K562 (cell line): ENCODE results near the gene ITGA7. TPM values are rescaled to one million over a fixed set of nuclear protein-coding genes. Genes with fewer than 3 reads are reported as not detected.

Source experiments
- ATAC-seq: fragments of 200-7000 bp; cut with Tn5 transposase; 3 replicates; pipeline ENCODE4 v1.9.1; 2020; ENCODE audit warnings: moderate library complexity
- BruUV-seq: library from RNA; stranded (reverse); fragments of 400-500 nt; replicated peaks from 2 replicates; lab custom pipeline; 2021; lab: Mats Ljungman, UMichigan
- CTCF ChIA-PET: fragments of 300-600 bp; formaldehyde crosslinking; extraction: SDS; loops from one replicate; lab custom pipeline; 2021; ENCODE audit warnings: low intra/inter-chr PET ratio; lab: Yijun Ruan, JAX
- POLR2A ChIA-PET: fragments of 300-600, 350-650 bp; sonication (Branson Sonifier 250); formaldehyde crosslinking; extraction: SDS; loops from one replicate; lab custom pipeline; 2021; ENCODE audit warnings: antibody characterized with exemption, inconsistent platforms; lab: Yijun Ruan, JAX
- DNase-seq, 4 experiments: peaks; one replicate each; pipeline versions ENCODE4 v3.0.0 to v3.0.0-alpha.2; 2011 to 2018; ENCODE audit warnings: low spot score in 3 of 4, mixed read lengths in 3 of 4; ENCODE audit errors: extremely low read depth in 1 of 4
- FAIRE-seq: peaks from 2 replicates; lab custom pipeline; 2011; peaks lifted over from hg19 to GRCh38; lab: Jason Lieb, UNC
- H2AFZ ChIP-seq: 2 replicates; pipeline ENCODE4 v1.6.0; 2011; ENCODE audit warnings: low read depth, low read length, control low read depth, inconsistent platforms
- H3K27ac ChIP-seq: fragments of 200-600 bp; 3 replicates; pipeline ENCODE4 v1.8.0; 2011; ENCODE audit warnings: low read depth, mild to moderate bottlenecking, control low read depth, inconsistent platforms, low read length, moderate library complexity, mixed read lengths; ENCODE audit errors: extremely low read depth
- H3K27me3 ChIP-seq, 2 experiments: fragments of 300-600 bp in 1 of 2; 2 replicates in 1 of 2; 3 replicates in 1 of 2; pipeline versions ENCODE4 v1.6.0 to v1.8.0; 2011; ENCODE audit warnings: inconsistent platforms in 2 of 2, low read length in 2 of 2, mild to moderate bottlenecking in 1 of 2, mixed read lengths in 1 of 2, moderate library complexity in 1 of 2; ENCODE audit not compliant: control insufficient read depth in 2 of 2, insufficient read depth in 2 of 2
- H3K36me3 ChIP-seq: fragments of 300-600 bp; 3 replicates; pipeline ENCODE4 v1.8.0; 2011; ENCODE audit warnings: mild to moderate bottlenecking, low read length, inconsistent platforms; ENCODE audit not compliant: control insufficient read depth, insufficient read depth
- H3K4me1 ChIP-seq, 2 experiments: fragments of 200-600 bp in 1 of 2; replicated peaks in 1 of 2; 2 replicates in 1 of 2; 3 replicates in 1 of 2; pipeline versions ENCODE4 v1.5.1 to v1.8.0; 2011; ENCODE audit warnings: inconsistent platforms in 2 of 2, low read length in 2 of 2, mild to moderate bottlenecking in 1 of 2, mixed read lengths in 1 of 2, moderate library complexity in 1 of 2; ENCODE audit not compliant: control insufficient read depth in 2 of 2, insufficient read depth in 2 of 2
- H3K4me2 ChIP-seq: 2 replicates; pipeline ENCODE4 v1.6.1; 2011; ENCODE audit warnings: low read length, control low read depth, inconsistent platforms, mixed read lengths; ENCODE audit not compliant: insufficient read depth
- H3K4me3 ChIP-seq: fragments of 200-600 bp; sonication (generic), shearing (Covaris generic); 2 replicates; pipeline ENCODE4 v1.5.1; 2016; ENCODE audit warnings: control low read depth, inconsistent platforms
- H3K79me2 ChIP-seq: fragments of 200-600 bp; 3 replicates; pipeline ENCODE4 v1.8.0; 2011; ENCODE audit warnings: low read length, inconsistent platforms; ENCODE audit not compliant: control insufficient read depth, insufficient read depth
- H3K9ac ChIP-seq, 2 experiments: 2 replicates each; pipeline versions ENCODE4 v1.6.0 to v1.6.1; 2011; ENCODE audit warnings: low read depth in 2 of 2, low read length in 2 of 2, control low read depth in 1 of 2, inconsistent platforms in 1 of 2, mild to moderate bottlenecking in 1 of 2, mixed read lengths in 1 of 2; ENCODE audit not compliant: insufficient read depth in 1 of 2
- H3K9me1 ChIP-seq: one replicate; pipeline ENCODE4 v1.6.0; 2011; ENCODE audit warnings: inconsistent platforms, mild to moderate bottlenecking, low read length, moderate library complexity; ENCODE audit not compliant: control insufficient read depth, insufficient read depth
- H3K9me3 ChIP-seq: replicated peaks from 2 replicates; pipeline ENCODE4 v1.5.1; 2011; ENCODE audit warnings: low read depth, low read length, inconsistent platforms; ENCODE audit not compliant: control insufficient read depth, insufficient read depth
- H4K20me1 ChIP-seq: replicated peaks from 2 replicates; pipeline ENCODE4 v1.6.1; 2011; ENCODE audit warnings: low read length, inconsistent platforms, mixed read lengths; ENCODE audit not compliant: control insufficient read depth, insufficient read depth
- ARHGAP35 ChIP-seq: fragments of 450-650 bp; IDR thresholded peaks from 2 replicates; pipeline ENCODE4 v1.6.1; 2018; ENCODE audit not compliant: partially characterized antibody
- ETV5 ChIP-seq: sonication (generic); formaldehyde crosslinking; IDR thresholded peaks from 2 replicates; pipeline ENCODE4 v1.4.0; 2020; ENCODE audit warnings: low read depth, mild to moderate bottlenecking, missing genetic modification reagents
- MYNN ChIP-seq, 2 experiments: sonication (generic); formaldehyde crosslinking in 1 of 2; IDR thresholded peaks; 2 replicates each; pipeline versions ENCODE4 v1.5.0 to v1.6.1; 2016 to 2020; ENCODE audit warnings: antibody characterized with exemption in 1 of 2, missing genetic modification reagents in 1 of 2
- SMC3 ChIP-seq: conservative IDR thresholded peaks from 2 replicates; pipeline ENCODE4 v1.6.1; 2011; ENCODE audit warnings: low read depth, low read length, improper control_type of control experiment; ENCODE audit not compliant: insufficient read depth
- SNRNP70 ChIP-seq: fragments of 200-400 bp; formaldehyde crosslinking; optimal IDR thresholded peaks from 2 replicates; pipeline ENCODE3; 2017; ENCODE audit warnings: low read depth, low read length
- ZNF124 ChIP-seq: sonication (generic); formaldehyde crosslinking; IDR thresholded peaks from 2 replicates; pipeline ENCODE4 v1.8.1; 2022; ENCODE audit warnings: missing genetic modification reagents
- ZNF23 ChIP-seq: fragments of 250-450 bp; sonication (Bioruptor Pico); IDR thresholded peaks from 2 replicates; pipeline ENCODE4 v1.4.0; 2020; ENCODE audit warnings: mild to moderate bottlenecking
- ZNF717 ChIP-seq: fragments of 250-450 bp; sonication (Bioruptor Pico); IDR thresholded peaks from 2 replicates; pipeline ENCODE4 v1.5.0; 2021
- whole genome bisulfite sequencing: fragments of 100-300 bp; shearing (Covaris generic); methylation state at CpG from one replicate; pipeline ENCODE4 v1.1.6; 2016; ENCODE audit warnings: low coverage, mixed read lengths; ENCODE audit not compliant: insufficient coverage; ENCODE audit errors: missing lambda C conversion rate; 5-methylcytosine and 5-hydroxymethylcytosine counted together
- in situ Hi-C: fragments of 300-500 bp; cut with MboI; formaldehyde crosslinking; loops from 4 replicates; pipeline ENCODE4 v1.15.0; 2018; ENCODE audit warnings: inconsistent platforms, mixed read lengths
- intact Hi-C: fragments of 100-400 bp; cut with micrococcal nuclease; formaldehyde crosslinking; loops from 2 replicates; pipeline ENCODE4 v1.14.2; 2022
- polyA plus RNA-seq, 8 experiments: library from polyadenylated mRNA; depleted of rRNA in 4 of 8; stranded (reverse) in 5 of 8; unstranded in 3 of 8; fragments of >200 nt; fragmentation: Nextera tagmentation in 2 of 8; fragmentation: Illumina TruSeq in 1 of 8; extraction: Ambion mirVana in 2 of 8; extraction: Trizol in 1 of 8; gene quantifications; 2 replicates each; pipeline versions ENCODE4 v1.2.1 to v1.2.3, GENCODE V29; 2011 to 2014; ENCODE audit warnings: inconsistent platforms in 1 of 8, missing spikeins in 1 of 8
- total RNA-seq, 7 experiments: library from RNA; depleted of rRNA in 6 of 7; stranded (reverse); fragments of >200 nt in 6 of 7; fragmentation: Illumina TruSeq in 2 of 7; extraction: Trizol in 2 of 7; gene quantifications; 2 replicates each; pipeline versions ENCODE4 v1.2.1 to v1.2.3, GENCODE V29; 2011 to 2021; ENCODE audit warnings: low replicate concordance in 1 of 7
- TF ChIP-seq, protein P1 (sequence below): sonication (generic); formaldehyde crosslinking; IDR thresholded peaks from 2 replicates; pipeline ENCODE4 v1.8.1; 2023; ENCODE audit warnings: mild to moderate bottlenecking, missing genetic modification reagents
- TF ChIP-seq, protein P2 (sequence below): fragments of 450-650 bp; IDR thresholded peaks from 2 replicates; pipeline ENCODE4 v1.7.1; 2018; ENCODE audit warnings: mild to moderate bottlenecking, low read depth; ENCODE audit not compliant: partially characterized antibody
- TF ChIP-seq, protein P3 (sequence below): fragments of 450-650 bp; conservative IDR thresholded peaks from 2 replicates; pipeline ENCODE4 v1.6.1; 2016; ENCODE audit warnings: missing genetic modification characterization, low read depth, mild to moderate bottlenecking, control low read depth, missing compliant biosample characterization

Gene ITGA7
- total and polyA plus RNA-seq, 9 of the 15 experiments (the other 6 are each of a cell fraction or from before 2014, with no cell fraction given), result 0.11 to 2.3 (median 0.56) TPM; not detected in 1

DNA sequence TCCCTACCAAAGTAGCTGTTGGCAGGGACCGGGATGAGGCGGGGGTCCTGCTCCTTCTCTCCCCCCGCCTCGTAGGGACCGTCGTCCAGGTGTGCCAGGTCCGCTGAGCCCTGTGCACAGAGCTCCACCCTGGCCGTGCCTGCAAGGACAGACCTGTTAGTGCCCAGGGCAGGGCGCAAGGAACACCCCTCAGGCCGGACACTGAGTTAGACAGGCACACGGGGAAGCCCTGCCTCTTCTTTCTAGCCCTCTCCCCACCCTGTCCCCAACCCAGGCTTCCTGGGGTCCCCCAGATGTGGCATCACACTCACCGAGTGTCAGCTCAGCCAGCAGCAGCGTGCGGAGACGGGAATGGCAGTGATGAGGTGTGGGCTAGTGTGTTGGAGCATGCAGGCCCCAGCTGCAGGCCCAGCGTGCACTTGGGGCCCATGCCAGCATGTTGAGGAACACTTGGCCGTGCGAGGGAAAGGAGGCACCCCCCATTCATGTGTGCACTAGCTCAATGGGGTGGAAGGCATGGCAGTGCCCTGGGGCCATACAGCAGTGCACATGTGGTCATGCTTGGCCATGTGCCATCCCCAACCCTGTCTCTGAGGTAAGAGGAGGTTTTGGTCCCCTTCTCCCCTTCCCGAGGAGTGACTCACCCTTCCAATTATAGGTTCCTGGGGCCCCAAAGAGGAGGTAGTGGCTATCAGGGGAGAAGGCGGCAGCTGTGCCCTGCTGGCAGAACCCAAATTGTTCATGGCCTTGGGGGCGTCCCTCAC is 7.3 kb downstream of the ITGA7 start (continued):
- TF ChIP-seq SNRNP70, result no peak
- no peak for TF ChIP-seq SMC3
- TF ChIP-seq, protein P1, sequence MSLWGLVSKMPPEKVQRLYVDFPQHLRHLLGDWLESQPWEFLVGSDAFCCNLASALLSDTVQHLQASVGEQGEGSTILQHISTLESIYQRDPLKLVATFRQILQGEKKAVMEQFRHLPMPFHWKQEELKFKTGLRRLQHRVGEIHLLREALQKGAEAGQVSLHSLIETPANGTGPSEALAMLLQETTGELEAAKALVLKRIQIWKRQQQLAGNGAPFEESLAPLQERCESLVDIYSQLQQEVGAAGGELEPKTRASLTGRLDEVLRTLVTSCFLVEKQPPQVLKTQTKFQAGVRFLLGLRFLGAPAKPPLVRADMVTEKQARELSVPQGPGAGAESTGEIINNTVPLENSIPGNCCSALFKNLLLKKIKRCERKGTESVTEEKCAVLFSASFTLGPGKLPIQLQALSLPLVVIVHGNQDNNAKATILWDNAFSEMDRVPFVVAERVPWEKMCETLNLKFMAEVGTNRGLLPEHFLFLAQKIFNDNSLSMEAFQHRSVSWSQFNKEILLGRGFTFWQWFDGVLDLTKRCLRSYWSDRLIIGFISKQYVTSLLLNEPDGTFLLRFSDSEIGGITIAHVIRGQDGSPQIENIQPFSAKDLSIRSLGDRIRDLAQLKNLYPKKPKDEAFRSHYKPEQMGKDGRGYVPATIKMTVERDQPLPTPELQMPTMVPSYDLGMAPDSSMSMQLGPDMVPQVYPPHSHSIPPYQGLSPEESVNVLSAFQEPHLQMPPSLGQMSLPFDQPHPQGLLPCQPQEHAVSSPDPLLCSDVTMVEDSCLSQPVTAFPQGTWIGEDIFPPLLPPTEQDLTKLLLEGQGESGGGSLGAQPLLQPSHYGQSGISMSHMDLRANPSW (CRISPR knock-in tag), result no peak

DNA sequence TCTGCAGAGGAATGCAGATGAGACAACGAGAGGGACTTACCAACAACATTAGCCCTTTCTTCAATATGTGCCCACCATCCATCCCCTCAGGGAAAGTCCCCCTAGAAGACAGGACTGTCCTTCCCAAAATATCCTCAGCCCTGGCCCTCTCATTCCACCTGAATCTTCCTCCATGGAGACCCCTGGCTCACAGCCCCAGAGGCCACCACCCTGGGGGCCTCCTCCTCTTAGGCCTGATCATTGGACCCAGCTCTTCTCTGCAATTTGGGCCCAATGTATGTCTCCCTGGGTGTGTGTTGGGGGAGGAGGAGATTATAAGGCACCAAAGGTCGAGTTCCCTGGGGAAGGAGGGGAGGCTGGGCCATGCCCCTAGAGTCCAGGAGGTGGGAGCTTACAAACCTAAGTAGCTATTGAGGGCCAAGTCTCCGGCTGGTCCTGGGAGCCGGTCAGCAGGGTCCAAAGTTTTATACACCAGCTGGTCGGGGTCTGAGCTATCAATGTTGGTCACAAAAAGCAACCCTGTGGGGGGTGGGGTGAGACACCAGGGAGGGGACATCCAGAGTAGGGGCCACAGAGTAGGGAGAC is 8.1 kb downstream of the ITGA7 start:
- Histone ChIP-seq H4K20me1 (no peaks in the 10 kb centered on the region), H3K4me1 (peaks cover 0 to 22% of the 10 kb centered on the region in 2 experiments; a peak in 3 of 5 replicates), H3K9me3 (no peaks in the 10 kb centered on the region), H3K79me2 (no peaks in the 10 kb centered on the region), H3K4me2 (no peak overlapping the region), H2AFZ (no peak overlapping the region), H3K36me3 (no peaks in the 10 kb centered on the region), H3K9me1 (peaks cover 5% of the 10 kb centered on the region), H3K4me3 (no peak overlapping the region), H3K27ac (no peak overlapping the region), H3K9ac (no peak overlapping the region), H3K27me3 (peaks cover 20 to 64% of the 10 kb centered on the region in 2 experiments; a peak in 4 of 5 replicates)
- FAIRE-seq, result no peak
- intact Hi-C loops, result no loop called here
- POLR2A ChIA-PET, result interaction anchor here (0.6 to 1.5 kb wide), 2 partner anchors 10 to 461 kb away, joined by 3 to 6 read pairs; no protein-coding TSS in a partner anchor
- WGBS, result 9% methylated on average over 5 of the region's 5 CpGs
- CTCF ChIA-PET, result no interaction called here
- DNase-seq, result no peak
- in situ Hi-C loops, result no loop called here
- ATAC-seq, result no peak
- BruUV-seq, result no TSS peak
- TF ChIP-seq, protein P2, sequence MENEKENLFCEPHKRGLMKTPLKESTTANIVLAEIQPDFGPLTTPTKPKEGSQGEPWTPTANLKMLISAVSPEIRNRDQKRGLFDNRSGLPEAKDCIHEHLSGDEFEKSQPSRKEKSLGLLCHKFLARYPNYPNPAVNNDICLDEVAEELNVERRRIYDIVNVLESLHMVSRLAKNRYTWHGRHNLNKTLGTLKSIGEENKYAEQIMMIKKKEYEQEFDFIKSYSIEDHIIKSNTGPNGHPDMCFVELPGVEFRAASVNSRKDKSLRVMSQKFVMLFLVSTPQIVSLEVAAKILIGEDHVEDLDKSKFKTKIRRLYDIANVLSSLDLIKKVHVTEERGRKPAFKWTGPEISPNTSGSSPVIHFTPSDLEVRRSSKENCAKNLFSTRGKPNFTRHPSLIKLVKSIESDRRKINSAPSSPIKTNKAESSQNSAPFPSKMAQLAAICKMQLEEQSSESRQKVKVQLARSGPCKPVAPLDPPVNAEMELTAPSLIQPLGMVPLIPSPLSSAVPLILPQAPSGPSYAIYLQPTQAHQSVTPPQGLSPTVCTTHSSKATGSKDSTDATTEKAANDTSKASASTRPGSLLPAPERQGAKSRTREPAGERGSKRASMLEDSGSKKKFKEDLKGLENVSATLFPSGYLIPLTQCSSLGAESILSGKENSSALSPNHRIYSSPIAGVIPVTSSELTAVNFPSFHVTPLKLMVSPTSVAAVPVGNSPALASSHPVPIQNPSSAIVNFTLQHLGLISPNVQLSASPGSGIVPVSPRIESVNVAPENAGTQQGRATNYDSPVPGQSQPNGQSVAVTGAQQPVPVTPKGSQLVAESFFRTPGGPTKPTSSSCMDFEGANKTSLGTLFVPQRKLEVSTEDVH, result no peak
- TF ChIP-seq, protein P3, sequence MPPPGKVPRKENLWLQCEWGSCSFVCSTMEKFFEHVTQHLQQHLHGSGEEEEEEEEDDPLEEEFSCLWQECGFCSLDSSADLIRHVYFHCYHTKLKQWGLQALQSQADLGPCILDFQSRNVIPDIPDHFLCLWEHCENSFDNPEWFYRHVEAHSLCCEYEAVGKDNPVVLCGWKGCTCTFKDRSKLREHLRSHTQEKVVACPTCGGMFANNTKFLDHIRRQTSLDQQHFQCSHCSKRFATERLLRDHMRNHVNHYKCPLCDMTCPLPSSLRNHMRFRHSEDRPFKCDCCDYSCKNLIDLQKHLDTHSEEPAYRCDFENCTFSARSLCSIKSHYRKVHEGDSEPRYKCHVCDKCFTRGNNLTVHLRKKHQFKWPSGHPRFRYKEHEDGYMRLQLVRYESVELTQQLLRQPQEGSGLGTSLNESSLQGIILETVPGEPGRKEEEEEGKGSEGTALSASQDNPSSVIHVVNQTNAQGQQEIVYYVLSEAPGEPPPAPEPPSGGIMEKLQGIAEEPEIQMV, result no peak
- TF ChIP-seq MYNN (IDR thresholded peaks at IDR 0.05) (no peak), MYNN (CRISPR knock-in tag; IDR thresholded peaks at IDR 0.05) (no peak), ZNF23 (CRISPR knock-in tag) (no peak), ETV5 (no peak), ZNF124 (CRISPR knock-in tag) (no peak), ZNF717 (no peak), ARHGAP35 (no peak)
